ENCODE data around the gene MAP6D1. TPM values are rescaled to one million over a fixed set of nuclear protein-coding genes. Genes with fewer than 3 reads are reported as not detected.
"Not testable (repeated sequence)": the region's sequence is repeated elsewhere in the genome, so short reads cannot be mapped to it uniquely, and the experiment has no call there.

MAP6D1 gene
- total RNA-seq, 1 donor from 2014 or later: 0.90 TPM

- H3K36me3 Mint-ChIP-seq (ENCODE audit: low read depth, unreplicated experiment): peaks cover 45% of the 10 kb centered on the region
- H3K4me3 Mint-ChIP-seq (ENCODE audit: unreplicated experiment): no peak overlapping the region
- no peak for DNase-seq (ENCODE audit: low spot score)
- peaks cover 5% of the 10 kb centered on the region for H3K27me3 Mint-ChIP-seq (ENCODE audit: unreplicated experiment)
- H3K4me1 Mint-ChIP-seq (ENCODE audit: unreplicated experiment): no peaks in the 10 kb centered on the region
- no peaks in the 10 kb centered on the region for H3K9me3 Mint-ChIP-seq (ENCODE audit: unreplicated experiment)
- no peak for TF ChIP-seq CTCF (IDR thresholded peaks at IDR 0.05; ENCODE audit: unreplicated experiment)
- no peak overlapping the region for H3K27ac Mint-ChIP-seq (ENCODE audit: unreplicated experiment)
Observed at GRCh38 chr3:183796372-183796771, 29.0 kb downstream of the MAP6D1 start.

- Mint-ChIP-seq H3K4me1 (ENCODE audit: unreplicated experiment) (no peaks in the 10 kb centered on the region), H3K9me3 (ENCODE audit: unreplicated experiment) (no peaks in the 10 kb centered on the region), H3K27ac (ENCODE audit: unreplicated experiment) (no peak overlapping the region), H3K4me3 (ENCODE audit: unreplicated experiment) (no peak overlapping the region), H3K36me3 (ENCODE audit: low read depth, unreplicated experiment) (peaks cover 46% of the 10 kb centered on the region), H3K27me3 (ENCODE audit: unreplicated experiment) (peaks cover 5% of the 10 kb centered on the region)
- no peak for DNase-seq (ENCODE audit: low spot score)
- TF ChIP-seq CTCF (IDR thresholded peaks at IDR 0.05; ENCODE audit: unreplicated experiment): no peak
Observed at GRCh38 chr3:183794452-183794851, 30.9 kb downstream of the MAP6D1 start.

- peaks cover 3% of the 10 kb centered on the region for H3K27me3 Mint-ChIP-seq (ENCODE audit: unreplicated experiment)
- peaks cover 40% of the 10 kb centered on the region for H3K36me3 Mint-ChIP-seq (ENCODE audit: low read depth, unreplicated experiment)
- no peak for TF ChIP-seq CTCF (IDR thresholded peaks at IDR 0.05; ENCODE audit: unreplicated experiment)
- no peaks in the 10 kb centered on the region for H3K9me3 Mint-ChIP-seq (ENCODE audit: unreplicated experiment)
- DNase-seq (ENCODE audit: low spot score): no peak
- no peak overlapping the region for H3K4me3 Mint-ChIP-seq (ENCODE audit: unreplicated experiment)
- H3K27ac Mint-ChIP-seq (ENCODE audit: unreplicated experiment): no peak overlapping the region
- peaks cover 12% of the 10 kb centered on the region for H3K4me1 Mint-ChIP-seq (ENCODE audit: unreplicated experiment)
Observed at GRCh38 chr3:183792976-183793375, 32.4 kb downstream of the MAP6D1 start.

- H3K27ac Mint-ChIP-seq (ENCODE audit: unreplicated experiment): peak overlapping the region; percentile 24
- H3K4me3 Mint-ChIP-seq (ENCODE audit: unreplicated experiment): no peak overlapping the region
- no peak for TF ChIP-seq CTCF (IDR thresholded peaks at IDR 0.05; ENCODE audit: unreplicated experiment)
- H3K4me1 Mint-ChIP-seq (ENCODE audit: unreplicated experiment): peaks cover 12% of the 10 kb centered on the region
- H3K27me3 Mint-ChIP-seq (ENCODE audit: unreplicated experiment): no peaks in the 10 kb centered on the region
- H3K36me3 Mint-ChIP-seq (ENCODE audit: low read depth, unreplicated experiment): peaks cover 44% of the 10 kb centered on the region
- no peak for DNase-seq (ENCODE audit: low spot score)
- no peaks in the 10 kb centered on the region for H3K9me3 Mint-ChIP-seq (ENCODE audit: unreplicated experiment)
Observed at GRCh38 chr3:183790700-183791099, 34.7 kb downstream of the MAP6D1 start.

- H3K4me1 Mint-ChIP-seq (ENCODE audit: unreplicated experiment): peaks cover 12% of the 10 kb centered on the region
- no peak overlapping the region for H3K4me3 Mint-ChIP-seq (ENCODE audit: unreplicated experiment)
- H3K36me3 Mint-ChIP-seq (ENCODE audit: low read depth, unreplicated experiment): peaks cover 45% of the 10 kb centered on the region
- no peak for TF ChIP-seq CTCF (IDR thresholded peaks at IDR 0.05; ENCODE audit: unreplicated experiment)
- no peaks in the 10 kb centered on the region for H3K9me3 Mint-ChIP-seq (ENCODE audit: unreplicated experiment)
- no peak overlapping the region for H3K27ac Mint-ChIP-seq (ENCODE audit: unreplicated experiment)
- DNase-seq (ENCODE audit: low spot score): no peak
- no peaks in the 10 kb centered on the region for H3K27me3 Mint-ChIP-seq (ENCODE audit: unreplicated experiment)
Observed at GRCh38 chr3:183789826-183790225, 35.6 kb downstream of the MAP6D1 start.

- H3K9me3 Mint-ChIP-seq (ENCODE audit: unreplicated experiment); H3K27ac Mint-ChIP-seq (ENCODE audit: unreplicated experiment); DNase-seq (ENCODE audit: low spot score); H3K27me3 Mint-ChIP-seq (ENCODE audit: unreplicated experiment); H3K4me3 Mint-ChIP-seq (ENCODE audit: unreplicated experiment): not testable (repeated sequence)
- H3K36me3 Mint-ChIP-seq (ENCODE audit: low read depth, unreplicated experiment): peaks cover 43% of the 10 kb centered on the region
- H3K4me1 Mint-ChIP-seq (ENCODE audit: unreplicated experiment): peaks cover 12% of the 10 kb centered on the region
Observed at GRCh38 chr3:183784503-183784902, 40.9 kb downstream of the MAP6D1 start.

All from endothelial cell (in vitro differentiated cells).